SK-N-MC (cell line): ENCODE measurements around the gene PLP2.

Experiments
- EZH2 ChIP-seq: fragments of 200-600 bp; sonication (generic); IDR thresholded peaks from one replicate; pipeline ENCODE4 v1.6.1; 2017; ENCODE audit warnings: antibody characterized with exemption
- FOXP2 ChIP-seq: optimal IDR thresholded peaks from 2 replicates; pipeline ENCODE3; 2011; ENCODE audit warnings: mild to moderate bottlenecking, moderate library complexity; ENCODE audit not compliant: insufficient read depth; ENCODE audit errors: extremely low read length, control extremely low read depth
- POLR2AphosphoS5 ChIP-seq: IDR thresholded peaks from 2 replicates; pipeline ENCODE4 v1.6.1; 2012; ENCODE audit warnings: mild to moderate bottlenecking, low read depth, low read length, borderline replicate concordance

DNA sequence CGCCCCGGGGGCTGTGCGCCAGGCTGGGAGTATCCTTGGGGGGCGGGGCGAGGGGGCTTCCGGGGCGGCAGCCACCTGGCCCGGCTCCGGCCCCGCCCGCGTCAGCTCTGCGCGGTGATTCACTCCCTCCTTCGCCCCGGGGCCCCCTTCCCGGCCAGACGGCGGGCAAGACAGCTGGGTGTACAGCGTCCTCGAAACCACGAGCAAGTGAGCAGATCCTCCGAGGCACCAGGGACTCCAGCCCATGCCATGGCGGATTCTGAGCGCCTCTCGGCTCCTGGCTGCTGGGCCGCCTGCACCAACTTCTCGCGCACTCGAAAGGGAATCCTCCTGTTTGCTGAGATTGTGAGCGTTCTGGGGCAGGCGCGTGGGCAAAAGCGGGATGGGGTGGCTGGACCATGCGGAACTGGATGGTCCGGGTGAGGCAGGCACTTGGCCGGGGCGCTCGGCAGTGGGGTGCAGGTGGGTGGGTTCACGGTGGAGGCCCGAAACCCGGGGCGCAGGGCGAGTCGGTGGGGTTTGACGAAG, at the start of gene PLP2:
- TF ChIP-seq EZH2 (no peak), POLR2AphosphoS5 (peak; percentile 48; the same call in 1 of the 2 replicates), FOXP2 (no peak)
